ENCODE measurements around the gene CACNA1C.

Gene CACNA1C

GRCh38 chr12:2638273-2639019, 585.7 kb downstream of the CACNA1C start:
- H3K4me1 ChIP-seq (ENCODE audit: control insufficient read depth, insufficient read depth, low read length): peaks cover 20% of the 10 kb centered on the region
- H3K36me3 ChIP-seq (ENCODE audit: insufficient read depth, low read length): no peaks in the 10 kb centered on the region
- no peak overlapping the region for H3K4me3 ChIP-seq (ENCODE audit: low read length)
- H3K9me3 ChIP-seq (replicated peaks; ENCODE audit: low read length): no peaks in the 10 kb centered on the region
- no peak overlapping the region for H3K9ac ChIP-seq (ENCODE audit: low read depth, low read length)
- H3K4me2 ChIP-seq (ENCODE audit: low read length): no peak overlapping the region
- no peaks in the 10 kb centered on the region for H3K27me3 ChIP-seq (ENCODE audit: control insufficient read depth, insufficient read depth, low read length)

- no peak overlapping the region for H3K4me3 ChIP-seq (ENCODE audit: low read length)
- H3K9ac ChIP-seq (ENCODE audit: low read depth, low read length): no peak overlapping the region
- no peak overlapping the region for H3K4me2 ChIP-seq (ENCODE audit: low read length)
- peaks cover 20% of the 10 kb centered on the region for H3K4me1 ChIP-seq (ENCODE audit: control insufficient read depth, insufficient read depth, low read length)
- H3K9me3 ChIP-seq (replicated peaks; ENCODE audit: low read length): no peaks in the 10 kb centered on the region
- H3K36me3 ChIP-seq (ENCODE audit: insufficient read depth, low read length): no peaks in the 10 kb centered on the region
- peaks cover under 1% of the 10 kb centered on the region for H3K27me3 ChIP-seq (ENCODE audit: control insufficient read depth, insufficient read depth, low read length)
These were observed 586.2 kb downstream of the CACNA1C start for GRCh38 chr12:2639020-2639298.

GRCh38 chr12:2640281-2640680, 587.5 kb downstream of the CACNA1C start:
- H3K27me3 ChIP-seq (ENCODE audit: control insufficient read depth, insufficient read depth, low read length): peaks cover 12% of the 10 kb centered on the region
- peak overlapping the region; percentile 47 for H3K9ac ChIP-seq (ENCODE audit: low read depth, low read length)
- peak overlapping the region; percentile 38 for H3K4me3 ChIP-seq (ENCODE audit: low read length)
- no peaks in the 10 kb centered on the region for H3K36me3 ChIP-seq (ENCODE audit: insufficient read depth, low read length)
- no peaks in the 10 kb centered on the region for H3K9me3 ChIP-seq (replicated peaks; ENCODE audit: low read length)
- peaks cover 20% of the 10 kb centered on the region for H3K4me1 ChIP-seq (ENCODE audit: control insufficient read depth, insufficient read depth, low read length)
- peak overlapping the region; percentile 76 for H3K4me2 ChIP-seq (ENCODE audit: low read length)

- Histone ChIP-seq H3K9ac (ENCODE audit: low read depth, low read length) (peak overlapping the region; percentile 67), H3K4me3 (ENCODE audit: low read length) (peak overlapping the region; percentile 38), H3K27me3 (ENCODE audit: control insufficient read depth, insufficient read depth, low read length) (peaks cover 16% of the 10 kb centered on the region), H3K4me2 (ENCODE audit: low read length) (peak overlapping the region; percentile 76), H3K9me3 (replicated peaks; ENCODE audit: low read length) (no peaks in the 10 kb centered on the region), H3K36me3 (ENCODE audit: insufficient read depth, low read length) (no peaks in the 10 kb centered on the region), H3K4me1 (ENCODE audit: control insufficient read depth, insufficient read depth, low read length) (peaks cover 20% of the 10 kb centered on the region)
These were observed 587.9 kb downstream of the CACNA1C start for GRCh38 chr12:2640709-2641108.

GRCh38 chr12:2641207-2641606, 588.4 kb downstream of the CACNA1C start:
- Histone ChIP-seq H3K9ac (ENCODE audit: low read depth, low read length) (peak overlapping the region; percentile 67), H3K4me1 (ENCODE audit: control insufficient read depth, insufficient read depth, low read length) (peaks cover 20% of the 10 kb centered on the region), H3K4me3 (ENCODE audit: low read length) (no peak overlapping the region), H3K27me3 (ENCODE audit: control insufficient read depth, insufficient read depth, low read length) (peaks cover 21% of the 10 kb centered on the region), H3K9me3 (replicated peaks; ENCODE audit: low read length) (no peaks in the 10 kb centered on the region), H3K36me3 (ENCODE audit: insufficient read depth, low read length) (no peaks in the 10 kb centered on the region), H3K4me2 (ENCODE audit: low read length) (peak overlapping the region; percentile 55)

GRCh38 chr12:2641761-2642160, 589.0 kb downstream of the CACNA1C start:
- Histone ChIP-seq H3K4me3 (ENCODE audit: low read length) (no peak overlapping the region), H3K4me2 (ENCODE audit: low read length) (no peak overlapping the region), H3K36me3 (ENCODE audit: insufficient read depth, low read length) (no peaks in the 10 kb centered on the region), H3K4me1 (ENCODE audit: control insufficient read depth, insufficient read depth, low read length) (peaks cover 20% of the 10 kb centered on the region), H3K9me3 (replicated peaks; ENCODE audit: low read length) (no peaks in the 10 kb centered on the region), H3K9ac (ENCODE audit: low read depth, low read length) (no peak overlapping the region), H3K27me3 (ENCODE audit: control insufficient read depth, insufficient read depth, low read length) (peaks cover 27% of the 10 kb centered on the region)

GRCh38 chr12:2642176-2642892, 589.5 kb downstream of the CACNA1C start:
- Histone ChIP-seq H3K9ac (ENCODE audit: low read depth, low read length) (no peak overlapping the region), H3K36me3 (ENCODE audit: insufficient read depth, low read length) (no peaks in the 10 kb centered on the region), H3K4me1 (ENCODE audit: control insufficient read depth, insufficient read depth, low read length) (peaks cover 20% of the 10 kb centered on the region), H3K4me3 (ENCODE audit: low read length) (no peak overlapping the region), H3K27me3 (ENCODE audit: control insufficient read depth, insufficient read depth, low read length) (peaks cover 33% of the 10 kb centered on the region), H3K9me3 (replicated peaks; ENCODE audit: low read length) (no peaks in the 10 kb centered on the region), H3K4me2 (ENCODE audit: low read length) (no peak overlapping the region)

GRCh38 chr12:2642896-2643425, 590.2 kb downstream of the CACNA1C start:
- no peaks in the 10 kb centered on the region for H3K9me3 ChIP-seq (replicated peaks; ENCODE audit: low read length)
- no peaks in the 10 kb centered on the region for H3K36me3 ChIP-seq (ENCODE audit: insufficient read depth, low read length)
- H3K4me1 ChIP-seq (ENCODE audit: control insufficient read depth, insufficient read depth, low read length): peaks cover 20% of the 10 kb centered on the region
- no peak overlapping the region for H3K9ac ChIP-seq (ENCODE audit: low read depth, low read length)
- peaks cover 37% of the 10 kb centered on the region for H3K27me3 ChIP-seq (ENCODE audit: control insufficient read depth, insufficient read depth, low read length)
- H3K4me3 ChIP-seq (ENCODE audit: low read length): no peak overlapping the region
- no peak overlapping the region for H3K4me2 ChIP-seq (ENCODE audit: low read length)

- no peak overlapping the region for H3K4me3 ChIP-seq (ENCODE audit: low read length)
- no peak overlapping the region for H3K4me2 ChIP-seq (ENCODE audit: low read length)
- no peak overlapping the region for H3K9ac ChIP-seq (ENCODE audit: low read depth, low read length)
- H3K4me1 ChIP-seq (ENCODE audit: control insufficient read depth, insufficient read depth, low read length): peaks cover 20% of the 10 kb centered on the region
- no peaks in the 10 kb centered on the region for H3K9me3 ChIP-seq (replicated peaks; ENCODE audit: low read length)
- peaks cover 40% of the 10 kb centered on the region for H3K27me3 ChIP-seq (ENCODE audit: control insufficient read depth, insufficient read depth, low read length)
- no peaks in the 10 kb centered on the region for H3K36me3 ChIP-seq (ENCODE audit: insufficient read depth, low read length)
These were observed 590.9 kb downstream of the CACNA1C start for GRCh38 chr12:2643576-2644135.

- Histone ChIP-seq H3K4me2 (ENCODE audit: low read length) (no peak overlapping the region), H3K9me3 (replicated peaks; ENCODE audit: low read length) (no peaks in the 10 kb centered on the region), H3K9ac (ENCODE audit: low read depth, low read length) (no peak overlapping the region), H3K27me3 (ENCODE audit: control insufficient read depth, insufficient read depth, low read length) (peaks cover 52% of the 10 kb centered on the region), H3K36me3 (ENCODE audit: insufficient read depth, low read length) (no peaks in the 10 kb centered on the region), H3K4me3 (ENCODE audit: low read length) (no peak overlapping the region), H3K4me1 (ENCODE audit: control insufficient read depth, insufficient read depth, low read length) (peaks cover 18% of the 10 kb centered on the region)
These were observed 592.1 kb downstream of the CACNA1C start for GRCh38 chr12:2644683-2645405.

GRCh38 chr12:2645460-2645859, 592.7 kb downstream of the CACNA1C start:
- Histone ChIP-seq H3K4me2 (ENCODE audit: low read length) (no peak overlapping the region), H3K9ac (ENCODE audit: low read depth, low read length) (no peak overlapping the region), H3K9me3 (replicated peaks; ENCODE audit: low read length) (no peaks in the 10 kb centered on the region), H3K27me3 (ENCODE audit: control insufficient read depth, insufficient read depth, low read length) (peaks cover 58% of the 10 kb centered on the region), H3K4me1 (ENCODE audit: control insufficient read depth, insufficient read depth, low read length) (peaks cover 12% of the 10 kb centered on the region), H3K4me3 (ENCODE audit: low read length) (no peak overlapping the region), H3K36me3 (ENCODE audit: insufficient read depth, low read length) (no peaks in the 10 kb centered on the region)

All from skeletal muscle satellite cell (primary cell).